Mononuclear cell (primary cell): Measurements from ENCODE around the gene RTN1. TPM values are rescaled to one million over a fixed set of nuclear protein-coding genes. Genes with fewer than 3 reads are reported as not detected.

Source experiments
- H3K27me3 ChIP-seq: 2 replicates; pipeline ENCODE4 v1.6.0; 2011; ENCODE audit warnings: low read length, control low read depth; ENCODE audit not compliant: insufficient read depth
- H3K4me1 ChIP-seq: 2 replicates; pipeline ENCODE4 v1.5.1; 2011; ENCODE audit warnings: mild to moderate bottlenecking, low read length, control low read depth; ENCODE audit not compliant: insufficient read depth
- H3K4me3 ChIP-seq: 2 replicates; pipeline ENCODE4 v1.5.1; 2011; ENCODE audit warnings: mild to moderate bottlenecking, low read length, moderate library complexity
- H3K9me3 ChIP-seq: 2 replicates; pipeline ENCODE4 v1.5.1; 2011; ENCODE audit warnings: low read depth, mild to moderate bottlenecking, control low read depth, low read length
- total RNA-seq: library from RNA; depleted of rRNA; stranded (reverse); fragments of >200 nt; gene quantifications from one replicate; pipeline ENCODE4 v1.2.3, GENCODE V29; 2012

Gene RTN1
- total RNA-seq, 1 donor = 8.0 TPM

GRCh38 chr14:59785629-59786028 lies 84.9 kb downstream of the RTN1 start:
- H3K9me3 ChIP-seq = no peaks in the 10 kb centered on the region
- H3K4me3 ChIP-seq = no peak overlapping the region

DNA sequence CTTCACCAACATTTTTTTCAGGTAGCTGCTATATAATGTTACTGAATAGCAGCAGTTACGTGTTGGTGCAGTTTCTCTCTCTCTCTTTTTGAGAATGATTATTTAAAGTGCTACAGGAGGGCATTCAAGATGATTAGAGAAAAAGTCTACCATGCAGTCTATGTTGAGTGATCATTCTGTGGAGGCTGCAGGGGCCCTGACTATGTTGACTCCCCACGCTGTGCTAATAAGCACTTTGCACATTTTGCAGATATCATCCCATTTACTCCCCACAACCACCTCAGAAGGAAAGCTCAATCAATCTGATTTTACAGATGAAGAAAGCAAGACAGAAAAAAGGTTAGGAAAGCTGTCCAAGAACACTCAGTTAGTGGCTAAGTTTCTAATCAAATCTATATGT lies 87.8 kb downstream of the RTN1 start:
- H3K27me3 ChIP-seq = no peaks in the 10 kb centered on the region
- H3K9me3 ChIP-seq = no peaks in the 10 kb centered on the region
- no peaks in the 10 kb centered on the region for H3K4me1 ChIP-seq

More at GRCh38 chr14:59785629-59786028, 84.9 kb downstream of the RTN1 start:
- Histone ChIP-seq H3K27me3 (no peaks in the 10 kb centered on the region), H3K4me1 (no peaks in the 10 kb centered on the region)

DNA sequence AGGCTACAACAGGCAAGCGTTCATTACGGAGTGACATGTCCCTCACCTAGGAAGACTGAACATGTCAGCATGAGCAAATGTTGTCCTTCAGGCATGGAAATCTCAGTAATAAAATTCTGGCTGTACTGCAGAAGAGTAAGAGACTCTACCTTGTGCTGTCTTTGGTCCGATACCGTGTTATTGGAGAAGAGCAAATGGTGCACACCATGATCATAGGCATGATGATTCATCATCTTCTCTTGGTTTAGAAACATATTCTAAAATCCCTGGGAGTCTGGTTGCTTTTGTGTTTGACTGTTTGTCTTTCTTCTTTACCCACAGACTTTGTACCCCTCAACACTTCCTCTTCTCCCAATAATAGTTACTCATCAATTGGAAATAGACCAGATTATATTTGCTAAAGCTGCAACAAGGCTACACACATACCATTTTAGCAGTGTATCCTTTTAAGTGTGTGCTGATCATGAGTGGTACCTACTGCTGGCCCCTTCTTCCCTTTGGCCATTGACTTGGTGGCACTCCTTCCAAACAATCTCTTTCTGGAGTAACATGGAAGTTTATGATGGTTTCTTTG lies 93.5 kb downstream of the RTN1 start:
- Histone ChIP-seq H3K27me3 (no peaks in the 10 kb centered on the region), H3K4me3 (no peak overlapping the region), H3K4me1 (peaks cover 5% of the 10 kb centered on the region), H3K9me3 (no peaks in the 10 kb centered on the region)

More for the DNA sequence above, 87.8 kb downstream of the RTN1 start:
- no peak overlapping the region for H3K4me3 ChIP-seq

DNA sequence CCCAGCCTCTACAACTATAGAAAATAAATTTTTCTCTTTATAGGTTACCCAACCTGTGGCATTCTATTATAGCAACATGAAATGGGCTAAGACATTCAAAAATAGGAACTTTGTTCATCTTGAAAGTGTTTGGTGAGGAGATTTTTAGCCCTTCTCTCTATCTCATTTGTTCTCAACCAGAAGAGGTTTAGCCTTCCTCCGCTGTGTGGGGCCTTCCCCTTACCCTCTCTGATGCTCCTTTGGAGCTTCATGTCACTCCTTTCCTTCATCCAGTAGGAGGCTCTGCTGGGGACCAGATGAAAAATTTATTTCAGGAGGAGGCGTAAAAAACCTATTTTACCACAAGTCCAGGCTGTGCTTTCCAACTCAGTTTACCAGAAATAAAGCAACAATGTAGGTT lies 94.1 kb downstream of the RTN1 start:
- H3K4me3 ChIP-seq = no peak overlapping the region
- H3K4me1 ChIP-seq = peaks cover 5% of the 10 kb centered on the region
- no peaks in the 10 kb centered on the region for H3K27me3 ChIP-seq
- H3K9me3 ChIP-seq = no peaks in the 10 kb centered on the region

- no peaks in the 10 kb centered on the region for H3K9me3 ChIP-seq
Observed at GRCh38 chr14:59772233-59772632, 98.3 kb downstream of the RTN1 start.

DNA sequence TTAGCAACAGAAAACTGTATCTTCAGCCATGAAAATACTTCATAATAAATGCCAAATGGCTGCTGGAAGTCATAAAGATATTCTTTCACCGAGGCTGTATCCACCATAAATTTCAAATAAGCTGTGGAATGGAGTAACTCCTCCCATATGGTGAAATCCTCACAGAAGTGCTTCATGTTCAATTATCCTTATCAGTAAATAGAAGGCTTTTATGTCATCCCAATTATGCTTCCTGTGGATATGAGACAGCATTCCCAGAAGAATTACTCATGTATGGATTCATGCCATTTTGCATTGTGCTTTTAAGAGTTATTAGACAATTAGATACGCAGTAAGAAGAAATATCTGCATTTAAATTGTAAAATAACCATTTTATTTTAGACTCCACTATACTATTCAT lies 99.0 kb downstream of the RTN1 start:
- Histone ChIP-seq H3K4me3 (no peak overlapping the region), H3K9me3 (no peaks in the 10 kb centered on the region), H3K27me3 (no peaks in the 10 kb centered on the region), H3K4me1 (peaks cover 5% of the 10 kb centered on the region)

More at GRCh38 chr14:59772233-59772632, 98.3 kb downstream of the RTN1 start:
- Histone ChIP-seq H3K27me3 (no peaks in the 10 kb centered on the region), H3K4me1 (peaks cover 5% of the 10 kb centered on the region), H3K4me3 (no peak overlapping the region)

GRCh38 chr14:59769586-59769985 lies 101.0 kb downstream of the RTN1 start:
- Histone ChIP-seq H3K4me3 (no peak overlapping the region), H3K4me1 (peaks cover 5% of the 10 kb centered on the region), H3K9me3 (no peaks in the 10 kb centered on the region), H3K27me3 (no peaks in the 10 kb centered on the region)

DNA sequence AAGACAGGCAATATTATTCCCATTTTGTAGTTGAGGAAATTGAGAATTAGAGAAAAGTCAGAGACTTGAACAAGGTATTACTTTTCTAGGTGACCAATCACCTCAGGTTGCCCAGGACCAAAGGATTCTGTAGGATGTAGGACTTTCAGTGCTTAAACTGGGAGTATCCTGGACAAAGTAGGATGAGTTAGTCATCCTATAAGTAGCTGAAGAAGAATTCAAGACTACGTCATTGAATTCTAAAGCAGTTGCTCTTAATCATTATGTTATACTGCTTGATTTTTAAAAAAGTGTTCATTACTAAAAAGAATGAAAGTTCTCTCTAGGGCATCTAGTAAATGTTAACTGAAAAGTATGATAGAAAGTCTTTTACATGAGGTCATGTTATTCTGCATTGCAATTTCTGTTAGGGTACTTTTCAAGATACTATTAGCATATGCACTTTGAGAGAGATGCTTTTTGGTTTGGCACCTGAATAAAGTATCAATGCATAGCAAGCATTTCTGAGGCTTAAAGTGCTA lies 101.7 kb downstream of the RTN1 start:
- no peaks in the 10 kb centered on the region for H3K9me3 ChIP-seq
- no peak overlapping the region for H3K4me3 ChIP-seq
- peaks cover 5% of the 10 kb centered on the region for H3K4me1 ChIP-seq
- H3K27me3 ChIP-seq = no peaks in the 10 kb centered on the region

GRCh38 chr14:59761851-59762250 lies 108.7 kb downstream of the RTN1 start:
- H3K27me3 ChIP-seq = no peaks in the 10 kb centered on the region
- no peak overlapping the region for H3K4me3 ChIP-seq
- no peaks in the 10 kb centered on the region for H3K4me1 ChIP-seq
- no peaks in the 10 kb centered on the region for H3K9me3 ChIP-seq

GRCh38 chr14:59755409-59756135 lies 115.0 kb downstream of the RTN1 start:
- H3K27me3 ChIP-seq = no peaks in the 10 kb centered on the region
- no peak overlapping the region for H3K4me3 ChIP-seq
- no peaks in the 10 kb centered on the region for H3K9me3 ChIP-seq
- no peaks in the 10 kb centered on the region for H3K4me1 ChIP-seq

GRCh38 chr14:59754256-59754655 lies 116.3 kb downstream of the RTN1 start:
- Histone ChIP-seq H3K27me3 (no peaks in the 10 kb centered on the region), H3K4me1 (no peaks in the 10 kb centered on the region), H3K4me3 (no peak overlapping the region), H3K9me3 (no peaks in the 10 kb centered on the region)

DNA sequence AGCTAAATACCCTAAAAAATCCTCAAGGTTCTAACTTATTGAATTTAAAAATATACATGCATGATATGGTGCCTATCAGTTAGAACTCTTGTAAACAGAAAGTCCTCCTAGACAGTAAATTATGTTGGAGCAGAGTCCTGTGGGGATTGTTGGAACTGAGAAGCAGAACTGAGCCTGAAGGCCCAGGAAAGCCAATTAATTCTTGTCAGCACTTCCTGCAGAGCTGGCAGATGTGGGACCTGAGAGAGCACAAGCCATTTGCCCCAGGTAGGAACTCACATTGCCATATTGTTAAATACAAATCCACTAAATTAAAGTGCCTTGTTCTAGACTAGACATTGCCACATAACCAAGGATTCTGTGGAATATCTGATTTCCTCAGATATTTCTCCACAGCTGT lies 117.1 kb downstream of the RTN1 start:
- Histone ChIP-seq H3K4me3 (no peak overlapping the region), H3K9me3 (no peaks in the 10 kb centered on the region), H3K4me1 (no peaks in the 10 kb centered on the region), H3K27me3 (no peaks in the 10 kb centered on the region)

- Histone ChIP-seq H3K4me3 (no peak overlapping the region), H3K4me1 (no peaks in the 10 kb centered on the region)
Observed at GRCh38 chr14:59751578-59751977, 119.0 kb downstream of the RTN1 start.

DNA sequence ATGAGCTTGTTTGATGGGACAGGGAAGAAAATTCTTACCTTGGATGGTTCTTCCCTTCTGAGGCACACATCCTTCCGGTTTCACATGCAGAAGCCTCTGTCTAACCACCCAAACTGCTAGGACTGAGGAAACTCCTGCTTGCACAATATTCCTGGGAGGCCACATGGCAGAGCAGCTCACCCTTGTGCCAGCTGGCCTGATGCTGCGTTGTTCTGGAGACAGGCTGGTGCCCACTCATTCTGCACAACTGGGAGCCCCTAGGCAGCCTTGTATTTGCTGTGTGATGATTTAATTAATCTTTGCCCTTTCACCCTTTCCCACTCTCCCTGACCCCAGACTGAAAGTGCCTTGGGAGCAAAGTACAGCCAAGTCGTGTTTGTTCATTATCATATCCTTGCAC lies 130.8 kb downstream of the RTN1 start:
- Histone ChIP-seq H3K4me3 (no peak overlapping the region), H3K27me3 (no peaks in the 10 kb centered on the region), H3K9me3 (no peaks in the 10 kb centered on the region), H3K4me1 (peaks cover 7% of the 10 kb centered on the region)

More at GRCh38 chr14:59751578-59751977, 119.0 kb downstream of the RTN1 start:
- H3K27me3 ChIP-seq = no peaks in the 10 kb centered on the region
- no peaks in the 10 kb centered on the region for H3K9me3 ChIP-seq

GRCh38 chr14:59728304-59728703 lies 142.3 kb downstream of the RTN1 start:
- Histone ChIP-seq H3K27me3 (no peaks in the 10 kb centered on the region), H3K4me1 (no peaks in the 10 kb centered on the region), H3K9me3 (no peaks in the 10 kb centered on the region), H3K4me3 (no peak overlapping the region)
